ENCODE measurements around the gene CST7. TPM values are rescaled to one million over a fixed set of nuclear protein-coding genes. Genes with fewer than 3 reads are reported as not detected.

CST7 gene
- total RNA-seq, 1 experiment from 2014 or later = not detected

GRCh38 chr20:24977336-24977735 lies 28.3 kb downstream of the CST7 start:
- in situ Hi-C loops (cut with HindIII; ENCODE audit: low pct_unique_long_range_greater_than_20kb, low sequenced_read_pairs) = no loop called here
- no peak for DNase-seq (ENCODE audit: low read depth)

- no peak for DNase-seq (ENCODE audit: low read depth)
- in situ Hi-C loops (cut with HindIII; ENCODE audit: low pct_unique_long_range_greater_than_20kb, low sequenced_read_pairs) = no loop called here
Measured at GRCh38 chr20:24977797-24978196, 28.7 kb downstream of the CST7 start.

- no peak for DNase-seq (ENCODE audit: low read depth)
- in situ Hi-C loops (cut with HindIII; ENCODE audit: low pct_unique_long_range_greater_than_20kb, low sequenced_read_pairs) = no loop called here
Measured at GRCh38 chr20:24978513-24978912, 29.4 kb downstream of the CST7 start.

DNA sequence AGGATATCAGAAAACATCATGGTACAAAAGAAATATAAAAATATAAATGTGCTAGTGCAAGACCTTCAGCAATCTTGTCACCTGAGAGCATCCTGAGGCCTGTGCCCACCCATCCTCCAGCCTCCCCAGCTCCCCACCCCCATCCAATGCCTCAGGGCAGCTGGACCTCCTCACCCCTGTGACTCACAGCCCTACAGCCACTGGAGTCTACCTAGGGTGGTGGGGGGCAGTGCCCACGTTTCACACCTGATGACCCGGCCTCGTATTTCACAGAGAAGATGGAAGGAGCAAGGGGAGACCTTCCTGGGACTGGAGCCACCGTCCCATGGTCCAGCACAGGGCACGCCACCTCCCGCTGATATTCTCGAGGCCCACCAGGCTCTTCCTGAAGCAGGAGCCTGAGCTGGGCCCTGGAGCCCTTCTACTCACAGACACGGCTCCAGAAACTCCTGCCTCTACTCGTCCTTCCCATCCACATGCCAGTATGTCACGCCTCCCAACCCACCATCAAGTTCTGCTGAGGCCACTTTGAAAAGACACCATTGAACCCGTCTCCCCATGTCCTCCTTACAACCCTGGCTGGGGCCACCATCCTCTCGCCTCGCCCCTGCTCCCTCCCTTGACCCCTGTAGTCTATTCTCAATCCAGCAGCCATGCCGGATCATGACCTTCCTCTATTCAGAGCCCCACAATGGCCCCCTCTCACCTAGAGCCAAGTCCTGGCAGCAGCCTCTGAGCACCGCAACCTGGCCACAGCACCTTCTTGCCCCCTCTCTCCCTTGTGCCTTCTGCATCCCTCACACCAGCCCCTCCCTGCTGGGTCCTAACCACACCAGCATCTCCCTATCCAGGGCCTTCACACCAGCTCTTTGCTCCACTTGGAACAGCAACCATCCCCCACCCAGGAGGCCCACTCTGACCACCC lies 30.2 kb downstream of the CST7 start:
- DNase-seq (ENCODE audit: low read depth) = no peak
- in situ Hi-C loops (cut with HindIII; ENCODE audit: low pct_unique_long_range_greater_than_20kb, low sequenced_read_pairs) = no loop called here

- no peak for DNase-seq (ENCODE audit: low read depth)
- in situ Hi-C loops (cut with HindIII; ENCODE audit: low pct_unique_long_range_greater_than_20kb, low sequenced_read_pairs) = no loop called here
Measured at GRCh38 chr20:24980291-24981053, 31.4 kb downstream of the CST7 start.

DNA sequence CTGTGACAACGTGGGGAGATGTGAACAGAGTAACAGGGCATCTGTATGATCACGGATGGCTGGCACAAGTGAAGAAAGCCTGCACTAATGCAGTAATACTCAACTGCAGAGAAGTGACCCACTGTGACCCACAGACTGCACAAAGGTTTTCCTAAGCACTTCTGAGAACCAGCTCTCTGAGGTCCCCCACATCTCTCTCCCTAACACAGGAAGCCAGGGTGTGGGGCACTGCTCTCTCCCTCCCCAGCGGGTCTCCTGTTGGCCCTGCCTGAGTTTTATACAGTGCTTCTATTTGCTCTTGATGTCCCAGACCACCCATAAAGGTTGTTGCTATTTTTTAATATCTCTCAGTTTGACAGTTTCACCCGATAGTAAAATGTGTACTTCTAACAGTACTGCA lies 32.2 kb downstream of the CST7 start:
- DNase-seq (ENCODE audit: low read depth) = no peak
- in situ Hi-C loops (cut with HindIII; ENCODE audit: low pct_unique_long_range_greater_than_20kb, low sequenced_read_pairs) = no loop called here

DNA sequence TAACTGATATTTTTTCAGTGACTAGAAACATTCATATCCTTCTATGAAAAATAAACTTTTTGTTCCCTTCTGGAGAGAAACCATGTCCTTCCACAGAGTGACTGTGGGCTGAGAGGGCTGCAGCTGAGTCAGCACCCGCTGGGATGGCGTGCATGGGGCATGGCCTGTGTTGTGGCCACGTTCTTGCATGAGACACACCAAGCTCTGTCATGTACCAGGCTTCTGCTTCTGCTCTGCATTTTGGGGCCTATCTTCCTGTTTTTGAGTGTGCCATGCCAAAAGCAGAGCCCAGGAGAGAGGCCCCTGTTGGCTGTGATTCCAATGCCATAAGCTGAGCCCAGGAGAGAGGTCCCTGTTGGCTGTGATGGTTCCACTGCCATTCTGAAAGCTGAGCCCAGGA lies 32.7 kb downstream of the CST7 start:
- in situ Hi-C loops (cut with HindIII; ENCODE audit: low pct_unique_long_range_greater_than_20kb, low sequenced_read_pairs) = no loop called here

GRCh38 chr20:24983896-24984295 lies 34.8 kb downstream of the CST7 start:
- in situ Hi-C loops (cut with HindIII; ENCODE audit: low pct_unique_long_range_greater_than_20kb, low sequenced_read_pairs) = no loop called here
- DNase-seq (ENCODE audit: low read depth) = no peak

More for the DNA sequence above, 32.7 kb downstream of the CST7 start:
- no peak for DNase-seq (ENCODE audit: low read depth)

- in situ Hi-C loops (cut with HindIII; ENCODE audit: low pct_unique_long_range_greater_than_20kb, low sequenced_read_pairs) = no loop called here
- no peak for DNase-seq (ENCODE audit: low read depth)
Measured at GRCh38 chr20:24984961-24985640, 36.0 kb downstream of the CST7 start.

GRCh38 chr20:24985802-24986201 lies 36.7 kb downstream of the CST7 start:
- in situ Hi-C loops (cut with HindIII; ENCODE audit: low pct_unique_long_range_greater_than_20kb, low sequenced_read_pairs) = no loop called here

GRCh38 chr20:24986436-24987015 lies 37.5 kb downstream of the CST7 start:
- DNase-seq (ENCODE audit: low read depth) = no peak
- in situ Hi-C loops (cut with HindIII; ENCODE audit: low pct_unique_long_range_greater_than_20kb, low sequenced_read_pairs) = no loop called here

More at GRCh38 chr20:24985802-24986201, 36.7 kb downstream of the CST7 start:
- DNase-seq (ENCODE audit: low read depth) = no peak

DNA sequence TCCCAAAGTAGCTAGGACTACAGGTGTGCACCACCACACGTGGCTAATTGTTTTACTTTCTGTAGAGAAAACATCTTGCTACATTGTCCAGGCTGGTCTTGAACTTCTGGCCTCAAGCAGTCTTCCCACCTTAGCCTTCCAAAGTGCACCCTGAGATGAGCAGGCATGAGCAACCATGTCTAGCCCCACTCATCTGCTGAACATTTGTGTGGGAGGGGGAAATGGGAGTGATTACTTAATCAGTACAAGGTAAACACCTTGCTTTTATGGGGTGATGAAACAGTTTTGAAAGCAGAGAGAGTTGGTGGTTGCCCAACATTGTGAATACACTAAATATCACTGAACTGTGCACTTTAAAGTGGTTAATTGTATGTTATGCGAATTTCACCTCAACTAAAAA lies 38.2 kb downstream of the CST7 start:
- in situ Hi-C loops (cut with HindIII; ENCODE audit: low pct_unique_long_range_greater_than_20kb, low sequenced_read_pairs) = no loop called here
- DNase-seq (ENCODE audit: low read depth) = no peak

GRCh38 chr20:24987873-24988835 lies 39.1 kb downstream of the CST7 start:
- DNase-seq (ENCODE audit: low read depth) = no peak
- in situ Hi-C loops (cut with HindIII; ENCODE audit: low pct_unique_long_range_greater_than_20kb, low sequenced_read_pairs) = no loop called here

- no peak for DNase-seq (ENCODE audit: low read depth)
- in situ Hi-C loops (cut with HindIII; ENCODE audit: low pct_unique_long_range_greater_than_20kb, low sequenced_read_pairs) = no loop called here
Measured at GRCh38 chr20:24989162-24989561, 40.1 kb downstream of the CST7 start.

GRCh38 chr20:24990810-24991252 lies 41.8 kb downstream of the CST7 start:
- no peak for DNase-seq (ENCODE audit: low read depth)
- in situ Hi-C loops (cut with HindIII; ENCODE audit: low pct_unique_long_range_greater_than_20kb, low sequenced_read_pairs) = no loop called here

DNA sequence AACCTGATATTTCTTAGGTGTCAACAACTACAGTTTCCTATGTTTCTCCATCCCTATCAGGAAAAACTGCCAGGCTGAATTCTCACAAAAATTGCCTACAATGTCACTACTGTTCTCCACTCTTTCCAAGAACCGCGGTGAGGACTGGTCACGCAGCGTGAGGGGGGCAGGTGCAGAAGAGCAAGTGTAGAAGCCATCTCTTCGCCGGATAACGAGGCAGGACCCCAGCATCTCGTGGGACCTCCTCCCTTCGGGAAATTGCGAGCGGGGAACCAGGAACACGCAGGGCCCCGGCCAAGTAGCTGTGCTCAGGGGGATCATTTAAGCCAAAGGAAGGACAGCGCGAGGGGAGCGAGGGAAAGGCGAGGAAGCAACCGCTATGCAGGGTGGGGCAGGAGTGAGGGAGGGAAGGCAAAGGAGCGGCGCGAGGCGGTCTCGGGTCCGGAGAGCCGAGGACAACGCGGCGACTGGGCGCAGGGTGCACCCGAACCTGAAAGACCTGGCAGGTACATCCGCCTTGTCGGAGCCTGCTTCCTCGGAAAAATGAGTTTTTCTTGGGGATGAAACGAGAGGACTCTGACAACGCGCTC lies 42.9 kb downstream of the CST7 start:
- DNase-seq (ENCODE audit: low read depth) = no peak
- in situ Hi-C loops (cut with HindIII; ENCODE audit: low pct_unique_long_range_greater_than_20kb, low sequenced_read_pairs) = no loop called here

All from Caki2 (cell line).